ENCODE data around the gene RAPH1. TPM values are rescaled to one million over a fixed set of nuclear protein-coding genes. Genes with fewer than 3 reads are reported as not detected.

RAPH1 gene
- total and polyA plus RNA-seq, 9 of the 15 experiments (the other 6 are each of a cell fraction or from before 2014, with no cell fraction given) = 0.07 to 0.71 (median 0.27) TPM

- H4K20me1 ChIP-seq (replicated peaks; ENCODE audit: control insufficient read depth, insufficient read depth, low read length) = no peaks in the 10 kb centered on the region
- FAIRE-seq (peak; percentile 90), ATAC-seq (peak; percentile 98), DNase-seq (ENCODE audit: extremely low read depth in 1 of 4, low spot score in 3 of 4) (peak; percentile 17 to 64 (median 44))
- in situ Hi-C loops (cut with MboI) (no loop called here), intact Hi-C loops (cut with micrococcal nuclease) (loop anchor here (1.0 to 5.0 kb wide), 3 partner anchors 152 to 562 kb away; no protein-coding TSS in a partner anchor)
- H3K9me1 ChIP-seq (ENCODE audit: control insufficient read depth, insufficient read depth, low read length) = no peaks in the 10 kb centered on the region
- 64% methylated on average over 9 of the region's 9 CpGs for WGBS (ENCODE audit: insufficient coverage, low coverage, missing lambda C conversion rate)
- no peak overlapping the region for H3K27ac ChIP-seq (ENCODE audit: extremely low read depth, low read depth, low read length)
- no TSS peak for BruUV-seq (replicated peaks)
- H2AFZ ChIP-seq (ENCODE audit: low read depth, low read length) = peak overlapping the region; percentile 33; the same call in 1 of the 2 replicates
- no peaks in the 10 kb centered on the region for H3K27me3 ChIP-seq (ENCODE audit: control insufficient read depth in 2 of 2, insufficient read depth in 2 of 2, low read length in 2 of 2)
- H3K4me2 ChIP-seq (ENCODE audit: insufficient read depth, low read length) = no peak overlapping the region
- H3K79me2 ChIP-seq (ENCODE audit: control insufficient read depth, insufficient read depth, low read length) = no peaks in the 10 kb centered on the region
- no peak overlapping the region for H3K4me3 ChIP-seq
- ChIA-PET CTCF (ENCODE audit: low intra/inter-chr PET ratio) (interaction anchor here (0.6 kb wide), 2 partner anchors 32 to 882 kb away, joined by 3 to 6 read pairs; no protein-coding TSS in a partner anchor), POLR2A (interaction anchor here (0.7 kb wide), 1 partner anchor 190 kb away, joined by 3 read pairs; no protein-coding TSS in a partner anchor)
- H3K36me3 ChIP-seq (ENCODE audit: control insufficient read depth, insufficient read depth, low read length) = peaks cover 12% of the 10 kb centered on the region; the same call in 2 of the 3 replicates
- no peaks in the 10 kb centered on the region; a peak in 1 of 5 replicates for H3K4me1 ChIP-seq (replicated peaks in 1 of 2; ENCODE audit: control insufficient read depth in 2 of 2, insufficient read depth in 2 of 2, low read length in 2 of 2)
- no peaks in the 10 kb centered on the region for H3K9me3 ChIP-seq (replicated peaks; ENCODE audit: control insufficient read depth, insufficient read depth, low read depth, low read length)
- H3K9ac ChIP-seq (ENCODE audit: insufficient read depth in 1 of 2, low read depth in 2 of 2, low read length in 2 of 2) = no peak overlapping the region
- TF ChIP-seq ZNF41 (CRISPR knock-in tag; conservative IDR thresholded peaks at IDR 0.05) = no peak
- no peak for TF ChIP-seq THAP12 (CRISPR knock-in tag; IDR thresholded peaks at IDR 0.05)
- TF ChIP-seq MEF2A (IDR thresholded peaks at IDR 0.05; ENCODE audit: control insufficient read depth, low read depth, low read length) = no peak
- TF ChIP-seq BCLAF1 (IDR thresholded peaks at IDR 0.05; ENCODE audit: borderline replicate concordance in 1 of 2, control insufficient read depth in 1 of 2, low read depth in 2 of 2, low read length in 1 of 2) = no peak
- TF ChIP-seq RNF219 (CRISPR knock-in tag; IDR thresholded peaks at IDR 0.05) = no peak
- no peak for TF ChIP-seq HDGF (IDR thresholded peaks at IDR 0.05)
- no peak for TF ChIP-seq ZNF583 (CRISPR knock-in tag; IDR thresholded peaks at IDR 0.05)
- no peak for TF ChIP-seq ZNF12 (CRISPR knock-in tag; IDR thresholded peaks at IDR 0.05)
- TF ChIP-seq HIVEP1 (CRISPR knock-in tag; IDR thresholded peaks at IDR 0.05) = no peak
- no peak for TF ChIP-seq ARID3B (CRISPR knock-in tag; IDR thresholded peaks at IDR 0.05; ENCODE audit: borderline replicate concordance)
- TF ChIP-seq STAG1 (CRISPR knock-in tag; IDR thresholded peaks at IDR 0.05; ENCODE audit: borderline replicate concordance) = peak; percentile 33; the same call in 1 of the 2 replicates
Measured at GRCh38 chr2:203394519-203395227, 140.4 kb downstream of the RAPH1 start.

All from K562 (cell line).